HG02852 (cell line): ENCODE measurements around the gene PKMYT1.
A peak's percentile ranks its signal among the peaks of the same experiment; 100 is the strongest.
"Not testable (repeated sequence)": the region's sequence is repeated elsewhere in the genome, so short reads cannot be mapped to it uniquely, and the experiment has no call there.

Source experiments
- ATAC-seq: cut with Tn5 transposase; IDR thresholded peaks from one replicate; pipeline ENCODE4 v1.9.1; 2021; ENCODE audit warnings: mild to moderate bottlenecking, moderate library complexity; ENCODE audit not compliant: unreplicated experiment

PKMYT1 gene

DNA sequence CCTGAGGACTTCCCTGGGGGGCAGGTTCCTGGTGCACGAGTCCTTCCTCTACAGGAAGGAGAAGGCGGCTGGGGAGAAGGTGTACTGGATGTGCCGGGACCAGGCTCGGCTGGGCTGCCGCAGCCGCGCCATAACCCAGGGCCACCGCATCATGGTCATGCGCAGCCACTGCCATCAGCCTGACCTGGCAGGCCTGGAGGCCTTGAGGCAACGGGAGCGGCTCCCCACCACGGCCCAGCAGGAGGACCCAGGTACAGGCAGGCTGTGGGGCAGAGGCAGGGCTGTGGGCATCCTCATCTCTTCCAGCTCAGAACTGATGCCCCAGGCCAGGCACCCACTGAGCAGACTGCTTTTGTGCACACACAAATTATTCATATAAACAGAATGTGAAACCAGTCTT is 42.0 kb downstream of the PKMYT1 start:
- no peak for ATAC-seq

- ATAC-seq, result no peak
Observed at GRCh38 chr16:2937170-2937569, 43.1 kb downstream of the PKMYT1 start.

DNA sequence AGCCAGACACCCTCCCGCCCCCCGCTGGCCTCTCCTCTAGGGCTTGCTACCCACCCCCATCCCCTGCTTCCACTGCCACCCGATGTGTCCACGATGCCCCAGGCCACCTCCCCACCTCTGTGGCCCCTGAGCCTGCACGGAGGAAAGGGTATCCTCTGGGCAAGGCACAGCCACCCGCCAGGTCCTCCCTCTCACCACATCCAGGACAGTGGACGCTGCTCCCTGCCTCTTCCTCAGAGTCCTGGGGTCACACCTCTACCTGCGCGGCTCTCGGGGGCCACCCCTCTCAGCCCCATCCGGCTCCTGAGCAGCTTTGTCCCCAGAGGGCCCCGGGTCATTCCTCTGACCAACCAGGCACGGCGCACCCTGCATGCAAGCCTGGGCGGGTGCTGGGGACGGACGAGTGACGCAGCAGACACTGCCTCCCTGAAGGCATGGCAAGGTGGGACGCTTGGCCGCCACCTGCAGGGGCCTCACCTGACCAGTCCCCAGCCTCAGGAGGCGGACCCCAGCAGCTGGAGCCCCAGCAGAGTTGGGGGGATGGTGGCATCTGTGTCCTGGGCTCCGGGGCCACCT is 43.7 kb downstream of the PKMYT1 start:
- no peak for ATAC-seq

GRCh38 chr16:2934450-2934849 is 45.8 kb downstream of the PKMYT1 start:
- no peak for ATAC-seq

DNA sequence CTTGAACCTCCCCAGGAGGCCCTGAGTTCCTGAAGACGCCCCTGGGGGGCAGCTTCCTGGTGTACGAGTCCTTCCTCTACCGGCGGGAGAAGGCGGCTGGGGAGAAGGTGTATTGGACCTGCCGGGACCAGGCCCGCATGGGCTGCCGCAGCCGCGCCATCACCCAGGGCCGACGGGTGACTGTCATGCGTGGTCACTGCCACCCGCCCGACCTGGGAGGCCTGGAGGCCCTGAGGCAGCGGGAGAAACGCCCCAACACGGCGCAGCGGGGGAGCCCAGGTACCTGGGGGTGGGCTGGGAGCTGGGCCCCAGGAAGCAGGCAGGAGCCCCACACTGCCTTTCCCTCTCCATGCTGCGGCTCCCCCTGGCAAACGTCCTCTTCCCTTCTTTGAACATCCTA is 46.5 kb downstream of the PKMYT1 start:
- ATAC-seq, result no peak

DNA sequence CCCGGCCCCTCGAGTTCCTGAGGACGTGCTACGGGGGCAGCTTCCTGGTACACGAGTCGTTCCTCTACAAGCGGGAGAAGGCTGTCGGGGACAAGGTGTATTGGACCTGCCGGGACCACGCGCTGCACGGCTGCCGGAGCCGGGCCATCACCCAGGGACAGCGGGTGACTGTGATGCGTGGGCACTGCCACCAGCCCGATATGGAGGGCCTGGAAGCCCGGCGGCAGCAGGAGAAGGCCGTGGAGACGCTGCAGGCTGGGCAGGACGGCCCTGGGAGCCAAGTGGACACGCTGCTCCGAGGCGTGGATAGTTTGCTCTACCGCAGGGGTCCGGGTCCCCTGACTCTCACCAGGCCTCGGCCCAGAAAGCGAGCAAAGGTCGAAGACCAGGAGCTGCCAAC is 47.1 kb downstream of the PKMYT1 start:
- no peak for ATAC-seq

DNA sequence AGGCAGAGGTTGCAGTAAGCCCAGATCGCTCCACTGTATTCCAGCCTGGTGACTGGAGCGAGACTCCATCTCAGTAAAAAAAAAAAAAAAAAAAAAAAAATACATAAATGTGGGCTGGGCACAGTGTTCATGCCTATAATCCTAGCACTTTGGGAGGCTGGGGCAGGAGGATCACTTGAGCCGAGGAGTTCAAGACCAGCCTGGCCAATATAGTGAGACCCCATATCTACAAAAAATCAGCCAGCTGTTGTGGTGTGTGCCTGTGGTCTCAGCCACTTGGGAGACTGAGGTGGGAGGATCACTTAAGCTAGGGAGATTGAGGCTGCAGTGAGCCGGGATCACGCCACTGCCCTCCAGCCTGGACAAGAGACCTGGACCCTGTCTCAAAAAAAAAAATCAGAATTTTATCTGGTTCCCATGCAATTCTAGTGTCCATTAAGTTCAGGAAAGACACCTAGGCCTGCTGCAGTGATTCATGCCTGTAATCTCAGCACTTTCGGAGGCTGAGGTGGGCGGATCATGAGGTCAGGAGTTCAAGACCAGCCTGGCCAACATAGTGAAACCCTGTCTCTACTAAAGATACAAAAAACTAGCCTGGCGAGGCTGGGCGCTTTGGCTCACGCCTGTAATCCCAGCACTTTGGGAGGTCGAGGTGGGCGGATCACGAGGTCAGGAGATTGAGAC is 48.9 kb downstream of the PKMYT1 start:
- not testable (repeated sequence) for ATAC-seq

DNA sequence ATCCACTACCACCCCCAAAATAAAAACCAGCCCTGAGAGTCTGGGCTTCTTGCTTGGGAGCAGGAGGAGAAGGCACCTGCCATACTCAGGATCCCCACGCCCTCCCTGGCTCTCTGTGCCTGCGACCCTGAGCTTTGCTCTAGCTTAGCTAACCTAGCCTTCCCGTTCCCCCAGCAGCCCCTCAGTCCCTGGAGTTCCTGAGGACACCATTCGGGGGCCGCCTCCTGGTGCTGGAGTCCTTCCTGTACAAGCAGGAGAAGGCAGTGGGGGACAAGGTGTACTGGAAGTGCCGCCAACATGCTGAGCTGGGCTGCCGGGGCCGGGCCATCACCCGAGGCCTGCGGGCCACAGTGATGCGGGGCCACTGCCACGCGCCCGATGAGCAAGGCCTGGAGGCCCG is 50.0 kb downstream of the PKMYT1 start:
- no peak for ATAC-seq

DNA sequence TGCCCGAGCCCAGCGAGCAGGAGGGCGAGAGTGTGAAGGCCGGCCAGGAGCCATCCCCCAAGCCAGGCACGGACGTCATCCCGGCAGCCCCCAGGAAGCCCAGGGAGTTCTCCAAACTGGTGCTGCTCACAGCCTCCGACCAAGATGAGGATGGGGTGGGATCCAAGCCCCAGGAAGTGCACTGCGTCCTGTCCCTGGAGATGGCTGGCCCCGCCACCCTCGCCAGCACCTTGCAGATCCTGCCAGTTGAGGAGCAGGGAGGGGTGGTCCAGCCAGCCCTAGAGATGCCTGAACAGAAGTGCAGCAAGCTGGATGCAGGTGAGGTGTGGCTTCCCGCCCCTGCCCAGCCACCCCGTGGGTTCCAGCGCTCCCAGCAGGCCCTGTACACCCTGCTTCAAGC is 50.6 kb downstream of the PKMYT1 start:
- ATAC-seq, result no peak

- no peak for ATAC-seq
Observed at GRCh38 chr16:2928796-2929195, 51.5 kb downstream of the PKMYT1 start.

DNA sequence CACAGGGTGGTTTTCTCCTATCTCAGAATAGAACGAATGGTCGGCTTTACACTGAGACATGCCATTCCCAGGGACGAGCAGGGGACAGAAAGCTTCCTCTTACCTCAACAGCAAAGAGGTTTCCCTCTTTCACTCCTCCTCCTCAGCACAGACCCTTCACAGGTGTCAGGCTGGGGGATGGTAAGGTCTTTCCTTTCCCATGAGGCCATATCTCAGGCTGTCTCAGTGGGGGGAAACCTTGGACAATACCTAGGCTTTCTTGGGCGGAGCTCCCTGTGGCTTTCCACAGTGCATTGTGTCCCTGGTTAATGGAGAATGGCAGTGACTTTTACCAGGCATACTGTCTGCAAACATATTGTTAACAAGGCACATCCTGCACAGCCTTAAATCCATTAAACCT is 52.1 kb downstream of the PKMYT1 start:
- not testable (repeated sequence) for ATAC-seq

GRCh38 chr16:2927010-2927646 is 53.1 kb downstream of the PKMYT1 start:
- ATAC-seq, result peak; percentile 45

GRCh38 chr16:2926650-2926999 is 53.6 kb downstream of the PKMYT1 start:
- ATAC-seq, result no peak

GRCh38 chr16:2925951-2926649 is 54.1 kb downstream of the PKMYT1 start:
- ATAC-seq, result no peak

- ATAC-seq, result no peak
Observed at GRCh38 chr16:2924901-2925755, 55.1 kb downstream of the PKMYT1 start.

GRCh38 chr16:2923481-2923880 is 56.8 kb downstream of the PKMYT1 start:
- ATAC-seq, result no peak
